GM18951 (cell line): ENCODE data around the gene UBE2V1.

Experiments used
- POLR2A ChIP-seq: IDR thresholded peaks from 4 replicates; pipeline ENCODE4 v1.6.1; 2011; ENCODE audit warnings: mild to moderate bottlenecking; ENCODE audit not compliant: insufficient read length, insufficient read depth; ENCODE audit errors: extremely low read depth
- in situ Hi-C: fragments of 300-500 bp; cut with MboI; formaldehyde crosslinking; loops from one replicate; pipeline ENCODE4 v1.12.0; 2022; ENCODE audit warnings: low sequenced_read_pairs, mixed read lengths, inconsistent platforms; ENCODE audit not compliant: unreplicated experiment

UBE2V1 gene

GRCh38 chr20:50040432-50041245 is 72.3 kb downstream of the UBE2V1 start:
- no peak for TF ChIP-seq POLR2A
- in situ Hi-C loops = no loop called here

GRCh38 chr20:50039706-50040431 is 73.1 kb downstream of the UBE2V1 start:
- no peak for TF ChIP-seq POLR2A

DNA sequence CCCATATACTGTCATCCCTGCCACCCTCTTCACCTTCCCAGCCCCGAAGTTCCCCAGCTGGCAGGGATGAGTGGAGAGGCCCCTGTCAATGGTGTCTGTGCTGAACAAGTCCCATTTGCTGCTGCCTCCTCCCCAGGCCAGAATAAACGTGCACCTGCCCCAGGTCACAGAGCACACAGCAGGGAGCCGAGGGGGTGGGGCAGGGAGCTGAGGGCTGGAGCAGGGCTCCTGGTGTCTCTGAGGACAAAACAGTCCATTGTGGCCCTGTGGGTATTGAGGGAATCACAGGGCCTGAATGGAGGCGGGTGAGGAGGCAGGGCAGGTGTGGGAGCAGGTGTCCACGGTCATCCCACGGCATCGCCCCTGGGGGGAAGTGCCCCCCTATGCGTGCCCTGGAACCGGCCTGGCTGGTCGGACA is 74.4 kb downstream of the UBE2V1 start:
- TF ChIP-seq POLR2A = no peak
- in situ Hi-C loops = no loop called here

More at GRCh38 chr20:50039706-50040431, 73.1 kb downstream of the UBE2V1 start:
- in situ Hi-C loops = no loop called here

- no peak for TF ChIP-seq POLR2A
- in situ Hi-C loops = no loop called here
Observed at GRCh38 chr20:50038169-50038568, 74.8 kb downstream of the UBE2V1 start.

- in situ Hi-C loops = no loop called here
- TF ChIP-seq POLR2A = no peak
Observed at GRCh38 chr20:50037575-50037974, 75.4 kb downstream of the UBE2V1 start.

GRCh38 chr20:50037123-50037522 is 75.8 kb downstream of the UBE2V1 start:
- in situ Hi-C loops = no loop called here
- no peak for TF ChIP-seq POLR2A

DNA sequence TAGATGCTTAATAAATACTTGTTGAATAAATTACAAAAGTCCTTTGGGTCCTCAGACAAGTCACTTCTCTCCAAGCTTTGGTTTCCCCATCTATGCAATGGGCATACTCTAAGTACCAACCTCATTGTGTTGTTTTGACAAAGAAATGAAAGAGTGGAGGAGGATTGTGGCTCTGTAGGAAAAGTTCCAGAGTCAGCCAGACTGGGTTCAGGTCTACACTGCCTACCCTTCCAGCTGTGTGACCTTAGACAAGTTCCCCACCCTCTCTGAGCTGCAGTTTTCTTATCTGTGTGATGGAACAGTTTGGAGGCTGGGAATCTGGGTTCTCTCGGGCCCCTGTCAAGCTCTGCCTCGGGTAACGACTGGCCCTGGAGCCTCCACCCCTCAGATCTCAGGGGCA is 76.2 kb downstream of the UBE2V1 start:
- in situ Hi-C loops = no loop called here
- no peak for TF ChIP-seq POLR2A

DNA sequence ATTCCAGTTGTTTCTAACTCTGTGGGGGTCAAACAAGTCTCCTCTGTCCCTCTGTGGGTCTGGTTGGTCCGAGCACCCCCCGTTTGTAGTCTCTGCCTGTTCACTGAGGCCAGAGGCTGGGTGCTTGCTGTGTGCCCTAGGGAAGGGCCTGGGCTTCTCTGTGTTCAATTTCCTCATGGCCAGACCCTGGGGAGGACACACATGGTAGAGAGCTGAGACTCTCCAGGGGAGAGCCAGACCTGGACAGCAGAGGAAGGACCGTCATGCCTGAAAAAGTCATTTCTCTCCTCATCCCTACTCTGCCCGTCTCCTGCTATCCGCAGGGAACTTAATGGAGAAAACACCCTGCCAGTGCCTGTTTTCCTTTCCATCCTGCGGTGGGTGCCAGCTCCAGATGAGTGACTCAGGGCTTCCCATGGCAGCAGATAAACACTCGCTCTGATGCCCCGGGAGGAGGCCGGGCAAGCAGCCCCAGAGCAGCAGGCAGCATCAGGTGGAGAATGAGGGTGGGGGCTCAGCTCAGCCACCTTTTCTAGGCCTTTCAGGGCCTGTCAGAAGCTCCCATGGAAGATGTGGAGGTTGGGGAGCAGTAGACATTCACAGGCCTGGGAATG is 78.3 kb downstream of the UBE2V1 start:
- in situ Hi-C loops = no loop called here
- TF ChIP-seq POLR2A = no peak

GRCh38 chr20:50032955-50033666 is 79.8 kb downstream of the UBE2V1 start:
- in situ Hi-C loops = no loop called here

More at GRCh38 chr20:50032955-50033666, 79.8 kb downstream of the UBE2V1 start:
- no peak for TF ChIP-seq POLR2A
